B cell (primary cell): Measurements from ENCODE around the gene THOC7.

Experiments
- EZH2 ChIP-seq: IDR thresholded peaks from 2 replicates; pipeline ENCODE4 v1.6.1; 2012; ENCODE audit warnings: borderline replicate concordance, low read depth, mild to moderate bottlenecking, moderate library complexity, low read length; ENCODE audit not compliant: insufficient read depth, poor library complexity, severe bottlenecking
- TF ChIP-seq, protein P1 (sequence below): fragments of 200-600 bp; IDR thresholded peaks from one replicate; pipeline ENCODE4 v1.8.0; 2022; ENCODE audit warnings: antibody characterized with exemption, mild to moderate bottlenecking

DNA sequence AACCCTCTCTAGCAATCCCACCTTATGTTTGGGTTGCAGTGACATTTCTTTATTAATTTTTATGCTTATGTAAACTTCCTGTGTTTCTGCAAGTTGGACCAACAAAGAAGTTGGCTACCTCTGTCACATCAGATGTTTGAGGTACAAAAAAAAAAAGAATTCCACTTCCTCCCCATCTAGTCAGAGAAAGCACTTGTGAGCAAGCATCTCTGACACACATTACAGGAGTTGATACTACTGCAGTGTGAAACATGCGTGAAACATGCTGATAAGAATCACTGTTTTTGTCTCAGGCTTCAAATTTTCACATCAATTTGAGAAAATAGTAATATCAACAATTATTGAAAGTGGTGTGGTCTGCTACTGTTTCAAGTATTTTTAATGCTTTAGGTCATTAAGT, 47.3 kb upstream of the THOC7 start:
- TF ChIP-seq, protein P1, sequence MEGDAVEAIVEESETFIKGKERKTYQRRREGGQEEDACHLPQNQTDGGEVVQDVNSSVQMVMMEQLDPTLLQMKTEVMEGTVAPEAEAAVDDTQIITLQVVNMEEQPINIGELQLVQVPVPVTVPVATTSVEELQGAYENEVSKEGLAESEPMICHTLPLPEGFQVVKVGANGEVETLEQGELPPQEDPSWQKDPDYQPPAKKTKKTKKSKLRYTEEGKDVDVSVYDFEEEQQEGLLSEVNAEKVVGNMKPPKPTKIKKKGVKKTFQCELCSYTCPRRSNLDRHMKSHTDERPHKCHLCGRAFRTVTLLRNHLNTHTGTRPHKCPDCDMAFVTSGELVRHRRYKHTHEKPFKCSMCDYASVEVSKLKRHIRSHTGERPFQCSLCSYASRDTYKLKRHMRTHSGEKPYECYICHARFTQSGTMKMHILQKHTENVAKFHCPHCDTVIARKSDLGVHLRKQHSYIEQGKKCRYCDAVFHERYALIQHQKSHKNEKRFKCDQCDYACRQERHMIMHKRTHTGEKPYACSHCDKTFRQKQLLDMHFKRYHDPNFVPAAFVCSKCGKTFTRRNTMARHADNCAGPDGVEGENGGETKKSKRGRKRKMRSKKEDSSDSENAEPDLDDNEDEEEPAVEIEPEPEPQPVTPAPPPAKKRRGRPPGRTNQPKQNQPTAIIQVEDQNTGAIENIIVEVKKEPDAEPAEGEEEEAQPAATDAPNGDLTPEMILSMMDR = no peak
- TF ChIP-seq EZH2 = no peak
